C4-2B (cell line): Measurements from ENCODE around the gene OAF.

Experiments
- H3K27ac ChIP-seq: fragments of 450-650 bp; 2 replicates; pipeline ENCODE4 v1.5.1; 2017
- ZFX ChIP-seq: fragments of 450-650 bp; IDR thresholded peaks from 2 replicates; pipeline ENCODE4 v1.6.1; 2017
- TF ChIP-seq, protein P1 (sequence below): fragments of 450-650 bp; conservative IDR thresholded peaks from 2 replicates; pipeline ENCODE4 v1.5.1; 2017; ENCODE audit warnings: mild to moderate bottlenecking

The OAF gene

DNA sequence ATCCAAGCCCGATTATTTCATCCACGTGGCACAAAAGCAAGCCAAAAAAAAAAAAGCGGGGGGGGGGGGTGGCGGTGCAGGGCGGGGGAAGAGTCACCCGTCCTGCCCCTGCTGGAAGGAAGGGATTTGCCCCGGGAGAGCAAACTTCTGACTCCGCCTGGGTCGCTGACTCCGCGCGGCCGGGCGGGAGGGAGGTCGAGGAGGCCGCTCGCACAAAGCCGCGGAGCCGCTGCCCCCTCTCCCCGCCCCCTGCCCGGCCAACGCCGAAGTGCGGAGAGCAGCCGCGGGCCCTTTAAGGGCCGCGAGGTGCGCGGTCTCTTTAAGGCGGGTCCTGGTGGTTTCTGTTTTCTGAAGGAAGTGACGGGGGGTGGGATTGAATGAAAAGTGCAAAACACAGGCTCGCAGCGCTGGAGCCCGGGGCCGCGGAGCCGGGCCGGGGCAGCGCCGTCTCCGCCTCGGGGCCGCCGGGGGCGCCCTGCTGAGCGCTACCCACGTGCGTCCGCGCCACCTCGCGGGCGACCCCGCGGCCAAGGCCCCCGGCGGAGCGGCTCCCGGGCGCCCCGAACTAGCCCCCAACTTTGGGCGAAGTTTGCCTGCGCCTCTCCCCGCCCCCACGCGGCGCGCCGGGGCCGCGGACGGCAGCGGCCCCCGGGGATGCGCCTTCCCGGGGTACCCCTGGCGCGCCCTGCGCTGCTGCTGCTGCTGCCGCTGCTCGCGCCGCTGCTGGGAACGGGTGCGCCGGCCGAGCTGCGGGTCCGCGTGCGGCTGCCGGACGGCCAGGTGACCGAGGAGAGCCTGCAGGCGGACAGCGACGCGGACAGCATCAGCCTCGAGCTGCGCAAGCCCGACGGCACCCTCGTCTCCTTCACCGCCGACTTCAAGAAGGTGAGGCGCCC is at the start of gene OAF:
Gene OAF (plus strand): TSS at position 407 of the 896 bp plus-strand sequence. CDS start 248 bp downstream, at position 655.
- TF ChIP-seq, protein P1, sequence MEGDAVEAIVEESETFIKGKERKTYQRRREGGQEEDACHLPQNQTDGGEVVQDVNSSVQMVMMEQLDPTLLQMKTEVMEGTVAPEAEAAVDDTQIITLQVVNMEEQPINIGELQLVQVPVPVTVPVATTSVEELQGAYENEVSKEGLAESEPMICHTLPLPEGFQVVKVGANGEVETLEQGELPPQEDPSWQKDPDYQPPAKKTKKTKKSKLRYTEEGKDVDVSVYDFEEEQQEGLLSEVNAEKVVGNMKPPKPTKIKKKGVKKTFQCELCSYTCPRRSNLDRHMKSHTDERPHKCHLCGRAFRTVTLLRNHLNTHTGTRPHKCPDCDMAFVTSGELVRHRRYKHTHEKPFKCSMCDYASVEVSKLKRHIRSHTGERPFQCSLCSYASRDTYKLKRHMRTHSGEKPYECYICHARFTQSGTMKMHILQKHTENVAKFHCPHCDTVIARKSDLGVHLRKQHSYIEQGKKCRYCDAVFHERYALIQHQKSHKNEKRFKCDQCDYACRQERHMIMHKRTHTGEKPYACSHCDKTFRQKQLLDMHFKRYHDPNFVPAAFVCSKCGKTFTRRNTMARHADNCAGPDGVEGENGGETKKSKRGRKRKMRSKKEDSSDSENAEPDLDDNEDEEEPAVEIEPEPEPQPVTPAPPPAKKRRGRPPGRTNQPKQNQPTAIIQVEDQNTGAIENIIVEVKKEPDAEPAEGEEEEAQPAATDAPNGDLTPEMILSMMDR, result no peak; the same call in 1 of the 2 replicates
- TF ChIP-seq ZFX, result peak; percentile 66; the same call in 1 of the 2 replicates
- peak within 1 kb of the TSS; percentile 67 for H3K27ac ChIP-seq

DNA sequence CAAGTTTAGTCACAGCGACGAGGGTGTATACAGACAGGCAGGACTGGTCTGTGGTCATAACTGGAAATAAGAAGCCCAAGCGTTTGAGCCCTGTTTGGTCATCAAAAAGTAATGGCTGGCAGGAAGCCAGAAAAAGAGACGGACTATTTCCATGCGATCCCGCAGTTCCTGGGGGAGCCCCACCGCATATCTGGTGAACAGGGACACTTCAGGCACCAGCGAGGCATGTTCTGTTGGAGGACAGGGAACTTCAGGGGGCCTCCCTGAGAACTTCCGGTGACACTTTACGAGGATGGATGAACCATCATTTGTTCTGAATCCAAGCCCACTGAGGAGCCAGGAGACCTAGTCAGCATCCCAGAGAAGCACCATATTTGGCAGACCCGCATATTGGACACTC is 43.2 kb upstream of the OAF start:
- no peak overlapping the region for H3K27ac ChIP-seq
- TF ChIP-seq, protein P1, result no peak
- TF ChIP-seq ZFX, result no peak

DNA sequence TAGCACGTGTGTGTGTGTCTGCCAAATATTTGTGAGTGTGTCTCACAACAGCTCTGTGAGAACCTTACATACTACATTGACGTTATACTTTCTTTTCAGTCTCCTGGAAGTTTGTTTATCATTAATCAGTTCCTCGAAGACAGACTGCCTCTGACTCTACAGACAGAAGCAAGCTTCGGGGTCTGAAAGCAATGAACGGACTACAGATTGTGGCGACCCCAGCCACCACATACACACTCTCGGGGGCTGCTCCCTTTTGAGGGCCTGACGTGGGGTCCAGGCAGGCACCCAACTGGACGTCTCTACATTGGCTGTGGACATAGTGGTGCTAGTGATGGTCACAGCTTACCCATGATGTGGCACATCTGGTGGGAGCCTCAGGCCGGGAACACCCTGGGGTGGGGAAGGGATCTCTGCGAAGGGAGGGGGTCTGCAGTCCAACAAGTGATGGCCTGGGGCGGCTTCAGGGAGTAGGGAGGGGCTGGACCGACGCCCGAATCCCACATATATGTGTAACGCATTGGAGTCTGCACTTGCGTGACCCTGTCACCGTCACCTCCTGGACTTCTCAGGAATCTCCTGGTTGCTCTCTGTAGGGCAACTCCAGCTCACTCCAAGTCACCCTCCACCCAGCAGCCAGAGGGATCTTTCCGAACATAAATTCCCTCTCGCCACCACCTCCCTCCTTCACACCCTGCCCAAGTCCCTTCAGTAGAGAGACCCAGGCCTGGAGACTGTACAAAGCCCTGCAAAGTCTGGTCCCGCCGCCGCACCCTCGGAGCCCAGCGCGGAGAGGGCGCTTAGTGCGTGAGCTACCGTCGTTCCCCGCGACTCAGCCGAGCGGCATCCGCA is 42.5 kb upstream of the OAF start:
- TF ChIP-seq, protein P1, result no peak
- no peak for TF ChIP-seq ZFX
- no peak overlapping the region for H3K27ac ChIP-seq

DNA sequence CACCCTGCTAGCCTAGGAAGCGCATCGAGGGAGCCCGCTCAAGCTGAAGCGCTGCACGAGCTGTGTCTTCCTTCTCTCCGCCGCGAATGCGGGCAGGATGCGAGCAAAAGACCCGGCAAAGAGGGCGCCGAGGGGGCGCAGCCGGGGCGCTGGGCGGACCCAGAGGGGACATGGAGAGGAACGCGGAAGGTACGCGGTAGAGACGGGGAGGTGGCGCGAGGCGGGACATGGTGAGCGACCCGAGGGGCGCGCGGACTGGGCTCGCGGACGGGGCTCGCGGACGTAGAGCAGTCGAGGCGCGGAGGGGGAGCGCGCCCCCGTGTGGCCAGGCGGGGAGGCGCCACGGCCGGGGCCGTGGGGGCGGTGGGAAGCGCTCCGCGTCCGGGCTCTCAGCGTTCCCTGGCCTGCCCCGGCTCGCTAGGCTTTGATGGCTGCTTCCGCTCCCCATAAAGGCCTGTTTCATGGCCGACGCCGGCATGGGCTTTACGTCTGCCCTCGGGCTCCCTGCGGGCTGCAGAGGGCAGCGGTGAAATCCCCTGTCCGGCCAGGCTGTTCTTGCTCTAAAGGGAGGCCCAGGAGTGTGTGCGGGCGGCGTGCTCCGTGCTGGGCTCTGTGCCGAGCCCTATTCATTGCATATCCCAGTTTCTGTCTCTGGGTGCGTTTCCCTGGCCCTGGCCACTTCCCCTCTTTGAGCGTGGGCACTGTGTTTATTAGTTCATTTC is 41.7 kb upstream of the OAF start:
- no peak overlapping the region for H3K27ac ChIP-seq
- TF ChIP-seq, protein P1, result peak; percentile 98
- TF ChIP-seq ZFX, result no peak

GRCh38 chr11:120169981-120170698 is 40.7 kb upstream of the OAF start:
- TF ChIP-seq, protein P1, result no peak
- TF ChIP-seq ZFX, result no peak
- no peak overlapping the region for H3K27ac ChIP-seq

- no peak overlapping the region for H3K27ac ChIP-seq
- no peak for TF ChIP-seq ZFX
- TF ChIP-seq, protein P1, result no peak
Measured at GRCh38 chr11:120170741-120171261, 40.0 kb upstream of the OAF start.
